ENCODE measurements around the gene SMPD3. TPM values are rescaled to one million over a fixed set of nuclear protein-coding genes. Genes with fewer than 3 reads are reported as not detected.

Gene SMPD3
- total and polyA plus RNA-seq, 5 donors, result 0.14 to 0.94 (median 0.43) TPM

DNA sequence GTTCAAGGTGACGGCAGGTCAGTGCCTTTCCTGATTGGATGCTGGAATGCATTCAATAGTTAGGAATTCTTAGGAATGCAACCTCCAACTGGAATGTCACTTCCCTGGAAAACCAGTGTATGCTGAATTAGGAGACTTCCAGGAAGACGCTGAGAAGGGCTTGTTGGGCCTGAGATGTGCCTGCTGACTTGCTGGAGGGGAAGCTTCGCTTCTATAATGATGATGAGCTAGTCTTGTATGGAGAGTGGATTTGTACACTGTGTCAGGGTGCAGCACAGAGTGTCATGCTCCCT lies 45.6 kb downstream of the SMPD3 start:
- H3K9me3 ChIP-seq (ENCODE audit: control insufficient read depth, low read length), result no peaks in the 10 kb centered on the region
- H3K27ac ChIP-seq (ENCODE audit: low read length), result no peak overlapping the region
- WGBS, result 79% methylated on average over 3 of the region's 3 CpGs
- H3K27me3 ChIP-seq (ENCODE audit: control insufficient read depth, insufficient read depth), result no peaks in the 10 kb centered on the region
- intact Hi-C loops (cut with DNase I), result no loop called here
- no peak overlapping the region for H3K4me3 ChIP-seq (ENCODE audit: low read length)
- no peaks in the 10 kb centered on the region for H3K4me1 ChIP-seq (ENCODE audit: control insufficient read depth, insufficient read depth, low read length)
- no peak for DNase-seq
- ATAC-seq, result no peak

DNA sequence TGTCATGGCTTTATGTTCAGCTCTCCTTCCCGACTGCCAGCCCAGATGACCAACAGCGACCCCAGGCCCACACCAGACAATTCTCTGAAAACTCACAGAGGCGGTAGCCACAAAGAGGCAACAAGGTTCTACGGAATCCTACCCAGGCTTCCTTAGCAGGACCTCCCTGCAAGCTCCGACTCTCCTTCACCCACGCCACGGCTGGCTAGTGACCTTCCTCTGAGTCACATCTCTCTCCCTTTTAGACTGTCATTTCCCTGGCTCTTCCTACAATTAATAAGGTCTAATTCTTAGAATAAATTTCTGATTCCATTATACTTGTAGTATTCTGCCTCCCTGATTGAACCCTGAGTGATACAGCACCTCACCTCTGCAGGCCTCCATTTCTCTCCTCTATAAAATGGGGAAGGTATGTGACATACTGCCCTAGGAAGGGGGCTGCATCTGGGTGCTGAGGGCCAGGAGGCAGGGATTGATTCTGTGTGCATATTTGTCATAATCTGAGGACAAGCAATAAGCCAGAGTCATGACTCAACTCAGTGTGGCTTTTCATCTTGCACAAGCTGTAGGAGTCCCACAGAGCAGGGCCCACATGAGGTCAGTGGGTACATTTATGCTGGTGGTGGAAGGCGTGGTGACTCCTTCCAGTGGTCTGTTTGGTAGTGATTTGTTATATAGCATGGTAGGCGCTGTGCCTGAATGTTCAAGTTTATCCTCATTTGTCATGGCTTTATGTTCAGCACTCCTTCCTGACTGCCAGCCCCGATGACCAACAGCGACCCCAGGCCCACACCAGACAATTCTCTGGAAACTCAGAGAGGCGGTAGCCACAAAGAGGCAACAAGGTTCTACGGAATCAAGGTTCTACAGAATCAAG lies 46.2 kb downstream of the SMPD3 start:
- Histone ChIP-seq H3K4me1 (ENCODE audit: control insufficient read depth, insufficient read depth, low read length) (no peaks in the 10 kb centered on the region), H3K27me3 (ENCODE audit: control insufficient read depth, insufficient read depth) (no peaks in the 10 kb centered on the region), H3K27ac (ENCODE audit: low read length) (no peak overlapping the region), H3K4me3 (ENCODE audit: low read length) (no peak overlapping the region), H3K9me3 (ENCODE audit: control insufficient read depth, low read length) (no peaks in the 10 kb centered on the region)
- no peak for ATAC-seq
- WGBS, result 81% methylated on average over 13 of the region's 13 CpGs
- DNase-seq, result no peak
- intact Hi-C loops (cut with DNase I), result no loop called here

DNA sequence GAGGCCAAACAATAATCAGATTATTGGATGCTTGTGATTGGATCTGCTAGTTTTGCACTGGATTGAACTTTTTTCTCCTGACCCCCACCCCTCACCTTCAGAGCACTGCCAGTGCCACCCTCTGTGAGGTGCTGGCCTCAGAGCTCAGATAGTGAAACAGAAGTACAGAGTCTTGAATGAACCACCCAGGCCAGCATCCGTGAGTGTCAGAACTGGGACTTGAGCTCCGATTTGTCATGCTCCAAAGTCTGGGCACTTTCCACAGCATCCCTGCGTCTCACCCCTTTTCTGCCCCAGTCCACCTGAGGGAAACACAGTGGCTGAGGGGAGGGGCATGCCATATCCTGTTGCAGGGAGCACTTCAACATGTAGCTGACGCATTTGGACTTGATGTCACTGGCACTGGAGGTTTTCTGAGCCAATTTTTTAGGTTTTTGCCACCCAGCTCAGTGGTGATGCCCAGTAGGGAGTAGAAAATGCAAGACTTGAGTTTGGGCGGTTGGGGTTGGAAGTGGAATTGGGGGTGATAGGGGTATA lies 47.3 kb downstream of the SMPD3 start:
- Histone ChIP-seq H3K27ac (ENCODE audit: low read length) (no peak overlapping the region), H3K4me1 (ENCODE audit: control insufficient read depth, insufficient read depth, low read length) (no peaks in the 10 kb centered on the region), H3K9me3 (ENCODE audit: control insufficient read depth, low read length) (no peaks in the 10 kb centered on the region), H3K27me3 (ENCODE audit: control insufficient read depth, insufficient read depth) (no peaks in the 10 kb centered on the region), H3K4me3 (ENCODE audit: low read length) (no peak overlapping the region)
- no peak for ATAC-seq
- intact Hi-C loops (cut with DNase I), result no loop called here
- WGBS, result 51% methylated on average over 5 of the region's 5 CpGs
- DNase-seq, result no peak

DNA sequence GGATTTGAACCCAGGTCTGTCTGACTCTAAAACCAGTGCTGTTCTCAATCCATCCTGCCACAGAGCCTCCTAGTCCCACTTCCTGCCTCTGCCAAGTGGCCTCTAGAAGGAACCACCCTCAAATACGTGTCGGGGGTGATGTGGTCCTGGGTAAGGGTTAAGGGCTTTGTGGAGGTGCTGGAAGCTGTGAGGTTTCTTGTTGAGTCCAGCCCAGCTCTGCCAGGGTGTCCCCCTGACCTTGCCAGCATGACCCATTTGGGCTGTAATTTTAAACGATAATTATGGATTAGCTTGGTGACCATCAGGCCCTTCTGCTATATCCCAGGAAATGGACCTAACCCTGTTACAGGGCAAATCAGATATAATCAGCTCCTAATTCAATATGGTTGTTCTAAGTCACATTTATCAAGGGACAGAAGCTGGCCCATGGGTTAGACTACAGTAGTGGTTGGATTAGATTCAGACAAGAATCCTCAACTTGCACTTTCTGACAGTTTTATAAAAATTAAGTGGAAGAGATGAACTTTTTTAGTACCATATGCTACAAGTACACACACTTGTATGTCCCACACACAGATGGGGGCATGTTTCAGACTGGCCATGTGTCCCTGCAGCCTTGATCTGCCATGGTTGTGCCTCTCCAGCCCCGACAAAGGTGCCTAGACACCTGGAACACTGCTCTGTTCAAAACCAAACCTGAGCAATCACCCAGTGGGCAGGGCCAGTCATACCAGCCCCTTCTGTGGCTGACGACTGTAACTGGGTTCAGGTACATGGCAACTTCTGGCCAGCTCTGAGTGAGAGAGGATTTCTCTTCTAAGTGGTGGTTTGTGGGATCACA lies 48.0 kb downstream of the SMPD3 start:
- DNase-seq (no peak), ATAC-seq (no peak)
- no peaks in the 10 kb centered on the region for H3K27me3 ChIP-seq (ENCODE audit: control insufficient read depth, insufficient read depth)
- no peaks in the 10 kb centered on the region for H3K9me3 ChIP-seq (ENCODE audit: control insufficient read depth, low read length)
- no peak overlapping the region for H3K4me3 ChIP-seq (ENCODE audit: low read length)
- H3K27ac ChIP-seq (ENCODE audit: low read length), result no peak overlapping the region
- intact Hi-C loops (cut with DNase I), result no loop called here
- WGBS, result 75% methylated on average over 5 of the region's 5 CpGs
- no peaks in the 10 kb centered on the region for H3K4me1 ChIP-seq (ENCODE audit: control insufficient read depth, insufficient read depth, low read length)

DNA sequence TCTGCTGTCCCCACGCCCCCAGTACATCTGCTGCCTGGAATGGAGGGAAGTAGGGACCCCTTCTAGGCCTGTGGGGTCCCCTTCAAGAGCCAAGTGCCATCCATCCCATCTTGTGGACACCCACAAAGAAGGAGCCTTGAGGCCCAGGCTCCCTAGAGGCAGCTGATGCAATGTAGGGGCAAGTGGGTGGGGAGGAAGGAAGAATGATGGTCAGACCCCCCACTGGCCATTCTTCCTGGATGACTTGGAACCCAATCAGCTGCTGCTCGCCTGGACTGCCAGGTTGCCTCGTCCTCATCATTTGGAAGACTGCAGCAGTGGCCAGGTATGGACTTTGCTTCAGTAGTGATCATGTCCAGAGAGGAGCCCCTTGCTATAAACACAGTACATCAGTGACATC lies 48.9 kb downstream of the SMPD3 start:
- no peak overlapping the region for H3K27ac ChIP-seq (ENCODE audit: low read length)
- intact Hi-C loops (cut with DNase I), result loop anchor here in 2 of 4 donors (10.0 kb wide), 2 partner anchors 105 to 115 kb away; no protein-coding TSS in a partner anchor

DNA sequence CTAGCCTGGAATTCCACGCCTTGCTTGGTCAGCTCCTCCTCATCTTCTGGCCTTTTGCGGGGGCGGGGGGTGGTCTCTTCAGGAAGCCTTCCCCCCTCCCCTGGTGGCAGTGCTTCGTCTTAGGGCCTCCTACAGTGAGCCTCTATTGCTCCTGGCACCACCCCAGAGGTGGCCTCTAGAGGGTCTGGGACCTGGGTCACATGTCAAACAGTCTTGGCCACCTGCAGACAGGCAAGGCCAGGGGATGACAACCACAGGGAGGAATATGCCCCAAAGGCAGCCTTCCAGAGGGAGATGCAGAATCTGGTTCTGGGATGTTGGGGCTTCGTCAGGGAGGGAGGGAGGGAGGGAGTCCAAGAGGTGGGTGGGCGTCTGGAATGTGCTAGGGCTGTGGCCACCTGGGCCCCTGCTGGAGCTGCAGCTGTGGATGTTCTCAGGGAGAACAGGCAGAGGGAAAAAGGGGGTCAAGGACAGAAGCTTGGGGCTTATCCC lies 50.6 kb downstream of the SMPD3 start:
- H3K27me3 ChIP-seq (ENCODE audit: control insufficient read depth, insufficient read depth), result no peaks in the 10 kb centered on the region
- H3K9me3 ChIP-seq (ENCODE audit: control insufficient read depth, low read length), result no peaks in the 10 kb centered on the region
- 65% methylated on average over 6 of the region's 6 CpGs for WGBS
- ATAC-seq, result no peak
- no peak overlapping the region for H3K4me3 ChIP-seq (ENCODE audit: low read length)
- no peak for DNase-seq
- intact Hi-C loops (cut with DNase I), result loop anchor here in 3 of 4 donors (2.0 to 10.0 kb wide), 3 partner anchors 107 to 117 kb away; no protein-coding TSS in a partner anchor
- no peaks in the 10 kb centered on the region for H3K4me1 ChIP-seq (ENCODE audit: control insufficient read depth, insufficient read depth, low read length)
- no peak overlapping the region for H3K27ac ChIP-seq (ENCODE audit: low read length)

More for the DNA sequence above, 48.9 kb downstream of the SMPD3 start:
- Histone ChIP-seq H3K27me3 (ENCODE audit: control insufficient read depth, insufficient read depth) (no peaks in the 10 kb centered on the region), H3K4me3 (ENCODE audit: low read length) (no peak overlapping the region), H3K4me1 (ENCODE audit: control insufficient read depth, insufficient read depth, low read length) (no peaks in the 10 kb centered on the region), H3K9me3 (ENCODE audit: control insufficient read depth, low read length) (no peaks in the 10 kb centered on the region)
- DNase-seq (no peak), ATAC-seq (no peak)
- WGBS, result 89% methylated on average over 3 of the region's 3 CpGs

DNA sequence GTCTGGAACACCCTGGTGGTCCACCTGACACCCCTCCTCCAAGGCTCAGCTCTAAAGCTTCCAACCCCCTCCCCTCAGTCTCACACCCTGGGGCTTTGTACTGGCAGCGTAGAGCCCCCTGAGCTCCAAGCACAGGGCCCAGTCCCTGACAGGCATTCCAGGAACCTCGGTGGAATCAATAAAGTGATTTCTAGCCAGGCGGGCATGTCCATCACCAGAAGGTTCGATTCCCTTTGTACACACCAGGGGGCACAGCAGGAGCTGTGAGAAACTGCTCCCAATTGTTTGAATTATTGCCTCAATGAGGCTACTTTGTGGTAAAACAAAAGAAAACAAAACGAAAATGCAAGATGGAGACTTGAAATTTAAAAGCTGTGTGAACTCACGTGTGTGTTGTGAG lies 51.8 kb downstream of the SMPD3 start:
- WGBS, result 34% methylated on average over 6 of the region's 6 CpGs
- intact Hi-C loops (cut with DNase I), result loop anchor here in 3 of 4 donors (2.0 to 10.0 kb wide), 3 partner anchors 108 to 118 kb away; no protein-coding TSS in a partner anchor
- H3K4me3 ChIP-seq (ENCODE audit: low read length), result no peak overlapping the region
- H3K27ac ChIP-seq (ENCODE audit: low read length), result no peak overlapping the region
- DNase-seq (no peak), ATAC-seq (peak; percentile 29 to 44)
- H3K9me3 ChIP-seq (ENCODE audit: control insufficient read depth, low read length), result no peaks in the 10 kb centered on the region
- H3K27me3 ChIP-seq (ENCODE audit: control insufficient read depth, insufficient read depth), result no peaks in the 10 kb centered on the region
- no peaks in the 10 kb centered on the region for H3K4me1 ChIP-seq (ENCODE audit: control insufficient read depth, insufficient read depth, low read length)

DNA sequence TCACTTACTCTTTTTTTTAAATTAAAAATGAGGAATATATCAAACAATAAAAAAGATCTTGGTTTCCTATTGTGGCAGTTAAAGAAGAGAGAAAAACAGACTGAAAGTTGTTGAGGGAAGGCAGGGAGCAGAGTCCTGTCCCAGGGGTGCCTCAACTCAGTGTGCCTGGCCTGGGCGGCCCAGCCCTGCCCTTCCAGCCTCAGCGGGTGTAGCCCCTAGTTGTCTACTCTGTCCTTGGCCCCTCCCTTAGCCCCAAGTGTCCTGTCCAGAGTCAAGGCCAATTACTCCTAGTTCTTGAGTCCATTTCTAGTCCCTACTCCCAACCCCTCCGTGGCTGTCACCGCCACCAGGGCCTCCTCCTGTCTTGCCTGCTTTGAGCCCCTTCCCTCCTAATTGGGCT lies 52.5 kb downstream of the SMPD3 start:
- no peak overlapping the region for H3K4me3 ChIP-seq (ENCODE audit: low read length)
- intact Hi-C loops (cut with DNase I), result loop anchor here in 3 of 4 donors (2.0 to 10.0 kb wide), 3 partner anchors 109 to 119 kb away; no protein-coding TSS in a partner anchor
- ATAC-seq, result no peak
- H3K4me1 ChIP-seq (ENCODE audit: control insufficient read depth, insufficient read depth, low read length), result no peaks in the 10 kb centered on the region
- WGBS, result 82% methylated on average over 4 of the region's 4 CpGs
- no peak for DNase-seq
- no peak overlapping the region for H3K27ac ChIP-seq (ENCODE audit: low read length)
- no peaks in the 10 kb centered on the region for H3K9me3 ChIP-seq (ENCODE audit: control insufficient read depth, low read length)
- no peaks in the 10 kb centered on the region for H3K27me3 ChIP-seq (ENCODE audit: control insufficient read depth, insufficient read depth)

DNA sequence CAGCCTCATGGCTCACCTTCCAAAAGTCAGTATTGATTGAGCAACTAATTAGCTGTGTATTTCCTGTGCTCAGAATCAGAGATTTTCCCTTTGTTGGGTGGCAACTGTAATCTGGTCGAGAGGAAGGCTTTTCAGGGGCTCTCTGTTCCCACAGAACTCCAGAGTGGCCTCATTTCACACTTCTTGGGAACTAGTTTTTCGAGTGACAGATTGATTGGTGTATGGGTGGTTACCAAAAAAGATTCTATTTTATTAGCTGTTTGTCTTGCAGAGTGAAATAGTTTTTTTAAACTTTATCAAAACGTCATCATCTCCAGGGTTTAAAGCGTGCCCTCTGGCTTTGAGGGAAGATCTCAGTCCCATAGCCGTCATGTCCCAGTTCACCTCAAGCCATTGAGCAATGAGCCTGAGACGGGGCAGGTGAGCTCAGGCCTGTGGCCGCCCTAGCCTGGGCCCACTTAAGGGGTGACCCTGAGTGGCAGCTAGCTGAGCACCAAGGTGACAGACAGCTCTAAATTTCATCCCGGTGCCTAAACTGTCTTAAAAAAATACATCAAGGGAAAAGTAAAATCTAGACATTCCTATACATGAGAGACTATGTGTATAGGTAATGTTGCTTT lies 53.0 kb downstream of the SMPD3 start:
- no peaks in the 10 kb centered on the region for H3K27me3 ChIP-seq (ENCODE audit: control insufficient read depth, insufficient read depth)
- H3K27ac ChIP-seq (ENCODE audit: low read length), result no peak overlapping the region
- no peak for DNase-seq
- no peaks in the 10 kb centered on the region for H3K9me3 ChIP-seq (ENCODE audit: control insufficient read depth, low read length)
- H3K4me3 ChIP-seq (ENCODE audit: low read length), result no peak overlapping the region
- 82% methylated on average over 8 of the region's 8 CpGs for WGBS
- H3K4me1 ChIP-seq (ENCODE audit: control insufficient read depth, insufficient read depth, low read length), result no peaks in the 10 kb centered on the region
- intact Hi-C loops (cut with DNase I), result loop anchor here in 2 of 4 donors (10.0 kb wide), 2 partner anchors 110 to 120 kb away; no protein-coding TSS in a partner anchor
- ATAC-seq, result no peak

DNA sequence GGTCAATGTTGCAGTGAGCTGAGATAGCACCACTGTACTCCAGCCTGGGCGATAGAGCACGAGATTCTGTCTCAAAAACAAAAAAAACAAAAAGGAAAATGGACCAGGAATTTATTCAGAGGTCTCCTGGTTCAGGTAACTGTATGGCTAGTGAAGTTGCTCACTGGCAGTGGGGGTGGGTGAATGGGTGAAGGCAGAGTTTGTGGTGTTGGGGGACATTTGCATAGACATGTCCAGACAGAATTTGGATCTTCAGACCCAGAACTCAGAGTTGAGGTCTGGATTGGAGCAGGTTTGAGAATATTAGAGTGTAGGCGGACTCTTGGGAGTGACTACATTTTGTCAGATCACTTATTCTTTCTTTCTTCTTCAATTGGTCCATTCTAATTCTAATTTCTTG lies 55.0 kb downstream of the SMPD3 start:
- DNase-seq, result no peak
- Histone ChIP-seq H3K4me1 (ENCODE audit: control insufficient read depth, insufficient read depth, low read length) (no peaks in the 10 kb centered on the region), H3K27me3 (ENCODE audit: control insufficient read depth, insufficient read depth) (no peaks in the 10 kb centered on the region), H3K9me3 (ENCODE audit: control insufficient read depth, low read length) (no peaks in the 10 kb centered on the region), H3K27ac (ENCODE audit: low read length) (no peak overlapping the region), H3K4me3 (ENCODE audit: low read length) (no peak overlapping the region)
- intact Hi-C loops (cut with DNase I), result loop anchor here in 2 of 4 donors (10.0 kb wide), 2 partner anchors 111 to 121 kb away; no protein-coding TSS in a partner anchor
- no peak for ATAC-seq
- 83% methylated on average over 3 of the region's 3 CpGs for WGBS
